ENCODE results near the gene CHAD. TPM values are rescaled to one million over a fixed set of nuclear protein-coding genes. Genes with fewer than 3 reads are reported as not detected.

CHAD gene
- total and polyA plus RNA-seq, 2 donors (not counting 1 experiment from before 2014, with no cell fraction given): 3.5 to 4.4 TPM

GRCh38 chr17:50469208-50469605, 527 bp upstream of the CHAD start:
- POLR2A ChIA-PET: no interaction called here
- no peak overlapping the region for H2AFZ ChIP-seq (ENCODE audit: insufficient read depth, low read depth, low read length, poor library complexity, severe bottlenecking)
- Mint-ChIP-seq H3K27ac (no peak overlapping the region), H3K9me3 (ENCODE audit: insufficient read depth) (no peaks in the 10 kb centered on the region), H3K27me3 (peaks cover 5% of the 10 kb centered on the region), H3K4me3 (peak overlapping the region; percentile 41), H3K4me1 (peaks cover 41% of the 10 kb centered on the region)
- no peaks in the 10 kb centered on the region for H4K20me1 ChIP-seq (ENCODE audit: control insufficient read depth, insufficient read depth, low read length, poor library complexity, severe bottlenecking)
- CTCF ChIA-PET: interaction anchor here (3.2 kb wide), 1 partner anchor 72 kb away, joined by 13 read pairs; the partner anchor contains the start of gene LRRC59
- no peak overlapping the region for H3K27ac ChIP-seq (ENCODE audit: low read length in 2 of 2)
- H3K9ac ChIP-seq (ENCODE audit: low read length): peak overlapping the region; percentile 49
- no peaks in the 10 kb centered on the region for H3K79me2 ChIP-seq (ENCODE audit: control insufficient read depth, insufficient read depth, low read length)
- no peak for TF ChIP-seq CTCF (IDR thresholded peaks at IDR 0.05)
- no peak for TF ChIP-seq EZH2 (IDR thresholded peaks at IDR 0.05; ENCODE audit: borderline replicate concordance, insufficient read depth, low read depth, low read length, poor library complexity, severe bottlenecking)
- H3K9me3 ChIP-seq (ENCODE audit: control extremely low read depth in 1 of 3, control insufficient read depth in 2 of 3, insufficient read depth in 1 of 3, low read length in 2 of 3): peaks cover 0 to 23% (median 0%) of the 10 kb centered on the region in 3 donors
- peak overlapping the region in 4 of 5 experiments; percentile 23 to 59 (median 38) for H3K4me3 ChIP-seq (ENCODE audit: control extremely low read depth in 1 of 5, extremely low read depth in 1 of 5, insufficient read depth in 1 of 5, low read depth in 2 of 5, low read length in 4 of 5)
- WGBS (ENCODE audit: insufficient coverage): 4% methylated on average over 31 of the region's 37 CpGs
- H3K4me2 ChIP-seq (replicated peaks; ENCODE audit: low read depth, low read length, poor library complexity, severe bottlenecking): peak overlapping the region; percentile 74
- H3K4me1 ChIP-seq (ENCODE audit: control insufficient read depth in 2 of 2, insufficient read depth in 2 of 2, low read length in 2 of 2): peaks cover 14 to 43% of the 10 kb centered on the region in 2 donors
- peaks cover 0 to 2% of the 10 kb centered on the region in 2 experiments for H3K36me3 ChIP-seq (replicated peaks in 1 of 2; ENCODE audit: control extremely low read depth in 1 of 2, control insufficient read depth in 1 of 2, extremely low read depth in 1 of 2, insufficient read depth in 2 of 2, low read length in 1 of 2)
- DNase-seq (no peak), ATAC-seq (ENCODE audit: low read depth) (no peak)
- intact Hi-C loops (cut with micrococcal nuclease): no loop called here
- H3K27me3 ChIP-seq (replicated peaks in 1 of 4; ENCODE audit: control extremely low read depth in 1 of 4, control insufficient read depth in 3 of 4, insufficient read depth in 4 of 4, low read length in 3 of 4): peaks cover 0 to 29% (median 10%) of the 10 kb centered on the region in 4 experiments

GRCh38 chr17:50467855-50468303, 801 bp downstream of the CHAD start:
- peaks cover 0 to 29% (median 10%) of the 10 kb centered on the region in 4 experiments for H3K27me3 ChIP-seq (replicated peaks in 1 of 4; ENCODE audit: control extremely low read depth in 1 of 4, control insufficient read depth in 3 of 4, insufficient read depth in 4 of 4, low read length in 3 of 4)
- DNase-seq: no peak
- no peak for ATAC-seq (ENCODE audit: low read depth)
- H3K27me3 Mint-ChIP-seq: peaks cover 5% of the 10 kb centered on the region
- H3K27ac Mint-ChIP-seq: peak overlapping the region; percentile 50
- ChIA-PET POLR2A (interaction anchor here (1.2 kb wide), 1 partner anchor 11 kb away, joined by 3 read pairs; the partner anchor contains the start of gene RSAD1), CTCF (interaction anchor here (0.7 to 3.2 kb wide), 4 partner anchors 10 to 70 kb away, joined by 3 to 13 read pairs (median 3); partner anchors contain the start of genes LRRC59 and RSAD1)
- H3K4me1 Mint-ChIP-seq: peaks cover 45% of the 10 kb centered on the region
- no peak overlapping the region for H3K4me2 ChIP-seq (replicated peaks; ENCODE audit: low read depth, low read length, poor library complexity, severe bottlenecking)
- intact Hi-C loops (cut with micrococcal nuclease): no loop called here
- no peaks in the 10 kb centered on the region for H3K79me2 ChIP-seq (ENCODE audit: control insufficient read depth, insufficient read depth, low read length)
- 78% methylated on average over 13 of the region's 13 CpGs for WGBS (ENCODE audit: insufficient coverage)
- no peak overlapping the region for H3K9ac ChIP-seq (ENCODE audit: low read length)
- H3K9me3 ChIP-seq (ENCODE audit: control extremely low read depth in 1 of 3, control insufficient read depth in 2 of 3, insufficient read depth in 1 of 3, low read length in 2 of 3): peaks cover 0 to 23% (median 0%) of the 10 kb centered on the region in 3 donors
- no peak overlapping the region for H3K27ac ChIP-seq (ENCODE audit: low read length in 2 of 2)
- no peaks in the 10 kb centered on the region for H4K20me1 ChIP-seq (ENCODE audit: control insufficient read depth, insufficient read depth, low read length, poor library complexity, severe bottlenecking)
- peaks cover 2 to 5% of the 10 kb centered on the region in 2 experiments for H3K36me3 ChIP-seq (replicated peaks in 1 of 2; ENCODE audit: control extremely low read depth in 1 of 2, control insufficient read depth in 1 of 2, extremely low read depth in 1 of 2, insufficient read depth in 2 of 2, low read length in 1 of 2)
- TF ChIP-seq EZH2 (IDR thresholded peaks at IDR 0.05; ENCODE audit: borderline replicate concordance, insufficient read depth, low read depth, low read length, poor library complexity, severe bottlenecking) (no peak), CTCF (IDR thresholded peaks at IDR 0.05) (no peak)
- peak overlapping the region; percentile 77 for H3K4me3 Mint-ChIP-seq
- no peaks in the 10 kb centered on the region for H3K9me3 Mint-ChIP-seq (ENCODE audit: insufficient read depth)
- no peak overlapping the region for H3K4me3 ChIP-seq (ENCODE audit: control extremely low read depth in 1 of 5, extremely low read depth in 1 of 5, insufficient read depth in 1 of 5, low read depth in 2 of 5, low read length in 4 of 5)
- H3K4me1 ChIP-seq (ENCODE audit: control insufficient read depth in 2 of 2, insufficient read depth in 2 of 2, low read length in 2 of 2): peaks cover 14 to 43% of the 10 kb centered on the region in 2 donors
- no peak overlapping the region for H2AFZ ChIP-seq (ENCODE audit: insufficient read depth, low read depth, low read length, poor library complexity, severe bottlenecking)
